A549 treated with Hydrocortisone at 1 μM for 4 hours (cell line): ENCODE results near the gene GAS5. TPM values are rescaled to one million over a fixed set of nuclear protein-coding genes. Genes with fewer than 3 reads are reported as not detected.

Source experiments
- total RNA-seq: library from RNA; stranded (reverse); fragments of 200-300 nt; extraction: Qiagen RNA extraction; gene quantifications from 5 replicates; pipeline ENCODE4 v1.2.3, GENCODE V29; 2022

The GAS5 gene
- 279 to 303 TPM (median 294 TPM) in 5 replicates for total RNA-seq

GRCh38 chr1:173867753-173868265 lies at the start of gene GAS5:
Gene GAS5 (minus strand): TSS chr1:173867989.

DNA sequence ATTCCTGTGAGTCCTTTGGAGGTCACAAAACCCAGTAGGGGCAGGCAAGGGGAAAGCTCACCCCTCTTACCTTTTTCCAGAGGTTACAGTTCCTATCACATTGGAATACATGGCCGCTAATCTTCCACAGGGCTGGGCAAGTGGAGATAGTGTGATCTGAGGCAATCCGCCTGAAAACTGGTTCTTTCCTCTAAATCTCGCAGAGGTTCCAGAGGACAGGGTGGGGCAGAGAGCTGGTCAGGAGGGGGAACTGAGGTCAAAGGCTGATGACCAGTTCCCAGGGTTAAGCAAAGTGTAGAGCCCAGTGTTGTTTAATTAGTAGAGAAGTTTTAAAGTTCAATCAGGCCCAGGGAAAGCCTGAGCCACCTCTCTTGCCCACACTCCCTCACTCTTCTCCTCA lies 49.4 kb upstream of the GAS5 start, which contains the start of gene SERPINC1:
Gene SERPINC1, minus strand, starts transcription at position 179 of the 400 bp plus-strand sequence. Its CDS starts 68 bp downstream, at position 111.

DNA sequence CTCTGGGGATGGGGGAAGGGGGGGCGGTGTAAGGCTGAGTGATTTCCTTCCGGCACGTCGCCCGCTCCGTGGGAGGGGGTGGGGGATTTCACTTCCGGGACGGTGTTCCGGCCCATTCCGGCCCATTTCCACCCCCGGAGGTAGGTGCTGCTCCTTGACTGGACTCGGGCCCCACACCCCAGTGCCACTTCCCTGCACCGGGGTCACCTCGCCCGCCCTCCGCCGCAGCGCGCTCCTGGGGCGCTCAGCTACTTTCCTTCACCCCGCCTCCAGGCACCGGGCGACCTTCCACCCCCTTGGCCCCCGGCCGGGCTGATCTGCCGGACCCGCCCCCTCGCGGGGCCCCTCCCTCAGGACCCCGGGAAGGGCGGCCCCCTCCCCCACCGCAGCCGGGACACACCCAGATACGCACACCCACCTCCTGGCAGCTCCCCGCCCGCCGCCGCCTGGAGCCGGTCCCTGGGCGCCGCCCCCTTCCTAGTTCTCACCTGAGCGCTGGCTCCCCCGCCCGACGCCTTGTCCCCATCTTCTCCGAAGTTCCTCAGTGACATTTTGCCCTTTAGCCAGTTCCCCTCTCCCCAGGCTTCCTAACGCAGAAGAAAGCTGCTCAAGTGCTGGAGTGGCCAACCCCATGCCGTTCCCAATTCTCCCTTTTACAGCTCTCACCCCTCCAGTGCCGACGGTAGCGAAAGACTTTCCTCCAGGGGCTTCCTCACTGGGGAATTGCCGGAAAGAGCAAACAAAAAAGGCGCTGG lies 654 bp upstream of the GAS5 start, which contains the start of gene ZBTB37:
Gene ZBTB37, plus strand, starts transcription at position 115 of the 755 bp plus-strand sequence. CDS start 1,846 bp downstream, outside the sequence.

GRCh38 chr1:173824315-173825081 lies 43.3 kb downstream of the GAS5 start, which contains the start of the genes CENPL and DARS2:
Gene CENPL (minus strand): TSS chr1:173824883. CDS start chr1:173811299, 13,584 bp downstream.
Gene DARS2 (plus strand): TSS chr1:173824673. CDS start chr1:173825230, 557 bp downstream.

Other genes starting within 250 kb of the GAS5 start
- gene TEX50, start 232.7 kb downstream of the GAS5 start, total RNA-seq = not detected in 5 replicates
- gene ANKRD45, start 198.1 kb downstream of the GAS5 start, total RNA-seq = 0.13 to 0.24 TPM (median 0.14 TPM) in 5 replicates
- 11.3 to 19.9 TPM (median 12.9 TPM) in 5 replicates for gene KLHL20, start 153.0 kb downstream of the GAS5 start, total RNA-seq
- 37.4 to 52.5 TPM (median 41.9 TPM) in 5 replicates for gene DARS2, start 43.3 kb downstream of the GAS5 start, total RNA-seq
- gene CENPL, start 43.1 kb downstream of the GAS5 start, total RNA-seq = 11.1 to 15.5 TPM (median 13.4 TPM) in 5 replicates
- gene ZBTB37, start 391 bp upstream of the GAS5 start, total RNA-seq = 0.90 to 1.6 TPM (median 1.5 TPM) in 5 replicates
- 0.07 to 0.13 TPM (median 0.10 TPM) in 4 of 5 replicates, not detected in the other for gene SERPINC1, start 49.3 kb upstream of the GAS5 start, total RNA-seq
- gene RC3H1, start 154.4 kb upstream of the GAS5 start, total RNA-seq = 5.4 to 6.5 TPM (median 5.7 TPM) in 5 replicates